IMR-90 (cell line): ENCODE results near the gene DHRSX. TPM values are rescaled to one million over a fixed set of nuclear protein-coding genes. Genes with fewer than 3 reads are reported as not detected.

ENCODE experiments used
- ATAC-seq: fragments of 200-7000 bp; cut with Tn5 transposase; 2 replicates; pipeline ENCODE4 v1.9.1; 2020; ENCODE audit warnings: low read depth, mild to moderate bottlenecking, moderate library complexity
- BruUV-seq: library from RNA; stranded (reverse); fragments of 400-500 nt; replicated peaks from 2 replicates; lab custom pipeline; 2021; lab: Mats Ljungman, UMichigan
- CTCF ChIA-PET: fragments of 300-600 bp; formaldehyde crosslinking; extraction: SDS; loops from one replicate; lab custom pipeline; 2021; ENCODE audit warnings: antibody characterized with exemption; lab: Yijun Ruan, JAX
- POLR2A ChIA-PET: fragments of 300-600 bp; sonication (Branson Sonifier 250); formaldehyde crosslinking; loops from one replicate; lab custom pipeline; 2022; ENCODE audit warnings: antibody characterized with exemption; ENCODE audit not compliant: unreplicated experiment; lab: Charles Lee
- DNase-seq: peaks from one replicate; pipeline ENCODE4 v3.0.0; 2013
- H2AFZ ChIP-seq: replicated peaks from 2 replicates; pipeline ENCODE3; 2013; ENCODE audit warnings: low read length, mild to moderate bottlenecking; ENCODE audit not compliant: poor library complexity
- H2AK5ac ChIP-seq: 2 replicates; pipeline ENCODE4 v1.6.1; 2013; ENCODE audit warnings: low read depth, low read length, inconsistent platforms
- H2AK9ac ChIP-seq: replicated peaks from 2 replicates; pipeline ENCODE3; 2013; ENCODE audit warnings: mild to moderate bottlenecking, low read depth, low read length, moderate library complexity; ENCODE audit not compliant: poor library complexity
- H2BK120ac ChIP-seq: 2 replicates; pipeline ENCODE4 v1.6.1; 2013; ENCODE audit warnings: low read depth, low read length, inconsistent platforms
- H2BK15ac ChIP-seq: 3 replicates; pipeline ENCODE4 v1.6.1; 2013; ENCODE audit warnings: low read depth, low read length, inconsistent platforms
- H2BK20ac ChIP-seq: 2 replicates; pipeline ENCODE4 v1.6.1; 2013; ENCODE audit warnings: low read depth, mild to moderate bottlenecking, inconsistent platforms, low read length, moderate library complexity
- H2BK5ac ChIP-seq: 2 replicates; pipeline ENCODE4 v1.6.1; 2013; ENCODE audit warnings: mild to moderate bottlenecking, low read depth, low read length, inconsistent platforms; ENCODE audit not compliant: poor library complexity, severe bottlenecking
- H3K14ac ChIP-seq: replicated peaks from 2 replicates; pipeline ENCODE4 v1.6.1; 2013; ENCODE audit warnings: low read depth, low read length, inconsistent platforms
- H3K18ac ChIP-seq: 2 replicates; pipeline ENCODE4 v1.6.1; 2013; ENCODE audit warnings: low read depth, low read length, control low read depth
- H3K23ac ChIP-seq: 2 replicates; pipeline ENCODE4 v1.6.1; 2013; ENCODE audit warnings: low read depth, low read length, inconsistent platforms
- H3K27ac ChIP-seq: 2 replicates; pipeline ENCODE4 v1.5.1; 2013; ENCODE audit warnings: mild to moderate bottlenecking, control low read depth, low read length; ENCODE audit not compliant: insufficient read depth
- H3K27me3 ChIP-seq: 2 replicates; pipeline ENCODE4 v1.6.1; 2013; ENCODE audit warnings: low read length; ENCODE audit not compliant: control insufficient read depth, insufficient read depth
- H3K36me3 ChIP-seq: 2 replicates; pipeline ENCODE4 v1.6.1; 2013; ENCODE audit warnings: low read length, mixed read lengths; ENCODE audit not compliant: control insufficient read depth, insufficient read depth
- H3K4ac ChIP-seq: 2 replicates; pipeline ENCODE4 v1.6.1; 2013; ENCODE audit warnings: low read depth, low read length, inconsistent platforms
- H3K4me1 ChIP-seq: 2 replicates; pipeline ENCODE4 v1.6.1; 2013; ENCODE audit warnings: low read length, mixed read lengths; ENCODE audit not compliant: control insufficient read depth, insufficient read depth
- H3K4me2 ChIP-seq: 2 replicates; pipeline ENCODE4 v1.6.1; 2013; ENCODE audit warnings: low read depth, mild to moderate bottlenecking, control low read depth, low read length, moderate library complexity
- H3K4me3 ChIP-seq: 2 replicates; pipeline ENCODE4 v1.5.1; 2013; ENCODE audit warnings: low read depth, mild to moderate bottlenecking, control low read depth, low read length, moderate library complexity; ENCODE audit not compliant: insufficient read depth
- H3K56ac ChIP-seq: 2 replicates; pipeline ENCODE4 v1.6.1; 2013; ENCODE audit warnings: low read length, inconsistent platforms; ENCODE audit not compliant: insufficient read depth; ENCODE audit errors: extremely low read depth
- H3K79me1 ChIP-seq, 2 experiments: 2 replicates each; pipeline ENCODE4 v1.6.1; 2013; ENCODE audit warnings: low read length in 2 of 2, inconsistent platforms in 1 of 2, low read depth in 1 of 2
- H3K9ac ChIP-seq: 2 replicates; pipeline ENCODE4 v1.6.1; 2013; ENCODE audit warnings: low read depth, low read length, control low read depth
- H3K9me1 ChIP-seq: 2 replicates; pipeline ENCODE4 v1.6.1; 2013; ENCODE audit warnings: low read length, inconsistent platforms; ENCODE audit not compliant: insufficient read depth
- H3K9me3 ChIP-seq: 2 replicates; pipeline ENCODE4 v1.6.1; 2013; ENCODE audit warnings: low read length; ENCODE audit not compliant: control insufficient read depth, insufficient read depth
- H4K20me1 ChIP-seq: 2 replicates; pipeline ENCODE4 v1.6.1; 2013; ENCODE audit warnings: low read length, inconsistent platforms; ENCODE audit not compliant: insufficient read depth
- H4K5ac ChIP-seq: 2 replicates; pipeline ENCODE4 v1.6.1; 2013; ENCODE audit warnings: mild to moderate bottlenecking, low read depth, low read length, control low read depth
- H4K8ac ChIP-seq, 2 experiments: 2 replicates each; pipeline ENCODE4 v1.6.1; 2013; ENCODE audit warnings: low read depth in 2 of 2, low read length in 2 of 2, control low read depth in 1 of 2, inconsistent platforms in 1 of 2
- H4K91ac ChIP-seq: 2 replicates; pipeline ENCODE4 v1.6.1; 2013; ENCODE audit warnings: low read depth, low read length, inconsistent platforms; ENCODE audit not compliant: insufficient read depth
- BHLHE40 ChIP-seq: fragments of 150-350 bp; IDR thresholded peaks from 2 replicates; pipeline ENCODE4 v1.6.1; 2016; ENCODE audit warnings: mild to moderate bottlenecking, low read depth, low read length
- CEBPB ChIP-seq: IDR thresholded peaks from 2 replicates; pipeline ENCODE4 v1.6.1; 2012; ENCODE audit warnings: low read depth, low read length, improper control_type of control experiment
- CHD1 ChIP-seq: IDR thresholded peaks from 2 replicates; pipeline ENCODE4 v1.6.1; 2012; ENCODE audit warnings: low read depth, low read length, improper control_type of control experiment
- FOS ChIP-seq: fragments of 150-350 bp; IDR thresholded peaks from 2 replicates; pipeline ENCODE4 v1.6.1; 2016; ENCODE audit warnings: low read depth, low read length
- MAFK ChIP-seq: IDR thresholded peaks from 2 replicates; pipeline ENCODE4 v1.6.1; 2012; ENCODE audit warnings: low read depth, low read length, improper control_type of control experiment
- MAZ ChIP-seq: IDR thresholded peaks from 2 replicates; pipeline ENCODE4 v1.6.1; 2012; ENCODE audit warnings: low read depth, mild to moderate bottlenecking, low read length, improper control_type of control experiment, moderate library complexity, borderline replicate concordance
- MXI1 ChIP-seq: IDR thresholded peaks from 2 replicates; pipeline ENCODE4 v1.6.1; 2012; ENCODE audit warnings: low read depth, mild to moderate bottlenecking, low read length, moderate library complexity, borderline replicate concordance
- NFE2L2 ChIP-seq: fragments of 150-350 bp; IDR thresholded peaks from 2 replicates; pipeline ENCODE4 v1.6.1; 2016; ENCODE audit warnings: low read depth, mild to moderate bottlenecking, low read length
- RAD21 ChIP-seq: IDR thresholded peaks from 2 replicates; pipeline ENCODE4 v1.6.1; 2012; ENCODE audit warnings: low read length, improper control_type of control experiment
- RCOR1 ChIP-seq: IDR thresholded peaks from 2 replicates; pipeline ENCODE4 v1.6.1; 2012; ENCODE audit warnings: mild to moderate bottlenecking, low read length, improper control_type of control experiment; ENCODE audit not compliant: insufficient replicate concordance
- RFX5 ChIP-seq: IDR thresholded peaks from 2 replicates; pipeline ENCODE4 v1.8.0; 2012; ENCODE audit warnings: low read depth, mild to moderate bottlenecking, low read length, moderate library complexity
- SMC3 ChIP-seq: fragments of 150-350 bp; IDR thresholded peaks from 2 replicates; pipeline ENCODE4 v1.6.1; 2016; ENCODE audit warnings: low read depth, mild to moderate bottlenecking, antibody characterized with exemption, low read length, moderate library complexity
- WGBS, 2 experiments: methylation state at CpG; one replicate each; pipeline versions ENCODE4 v1.1.5 to v1.1.7; 2013; ENCODE audit warnings: missing lambda C conversion rate in 2 of 2; ENCODE audit not compliant: insufficient read length in 1 of 2; ENCODE audit errors: extremely low coverage in 2 of 2; 5-methylcytosine and 5-hydroxymethylcytosine counted together
- dilution Hi-C: fragments of 300-500 bp; cut with HindIII; formaldehyde crosslinking; loops from one replicate; pipeline ENCODE4 v1.14.3; 2018; ENCODE audit warnings: low sequenced_read_pairs; ENCODE audit not compliant: unreplicated experiment
- in situ Hi-C: fragments of 300-500 bp; cut with MboI; formaldehyde crosslinking; loops from 3 replicates; pipeline ENCODE4 v1.14.3; 2019; ENCODE audit warnings: low sequenced_read_pairs, inconsistent platforms, mixed read lengths
- intact Hi-C: fragments of 100-400 bp; cut with micrococcal nuclease; formaldehyde crosslinking; loops from 2 replicates; pipeline ENCODE4 v1.10.0; 2022
- polyA plus RNA-seq, 3 experiments: library from polyadenylated mRNA; depleted of rRNA; stranded (reverse); fragments of >200 nt; gene quantifications; 2 replicates each; pipeline ENCODE4 v1.2.3, GENCODE V29; 2012; ENCODE audit warnings: low replicate concordance in 1 of 3
- total RNA-seq: library from RNA; depleted of rRNA; stranded (reverse); fragments of >200 nt; gene quantifications from 2 replicates; pipeline ENCODE4 v1.2.3, GENCODE V29; 2012
- TF ChIP-seq, protein P1 (sequence below): conservative IDR thresholded peaks from 2 replicates; pipeline ENCODE4 v1.5.1; 2012; ENCODE audit warnings: mild to moderate bottlenecking, low read depth, low read length, improper control_type of control experiment
- TF ChIP-seq, protein P2 (sequence below): fragments of 150-350 bp; IDR thresholded peaks from 2 replicates; pipeline ENCODE4 v1.6.1; 2016; ENCODE audit warnings: low read depth, mild to moderate bottlenecking, low read length, moderate library complexity, borderline replicate concordance
- TF ChIP-seq, protein P3 (sequence below): fragments of 150-350 bp; IDR thresholded peaks from 2 replicates; pipeline ENCODE4 v1.6.1; 2017; ENCODE audit warnings: mild to moderate bottlenecking, antibody characterized with exemption, low read length, low read depth

DHRSX gene
- total and polyA plus RNA-seq, 2 of the 4 experiments (the other 2 are of a cell fraction) = 26.2 to 38.0 TPM

DNA sequence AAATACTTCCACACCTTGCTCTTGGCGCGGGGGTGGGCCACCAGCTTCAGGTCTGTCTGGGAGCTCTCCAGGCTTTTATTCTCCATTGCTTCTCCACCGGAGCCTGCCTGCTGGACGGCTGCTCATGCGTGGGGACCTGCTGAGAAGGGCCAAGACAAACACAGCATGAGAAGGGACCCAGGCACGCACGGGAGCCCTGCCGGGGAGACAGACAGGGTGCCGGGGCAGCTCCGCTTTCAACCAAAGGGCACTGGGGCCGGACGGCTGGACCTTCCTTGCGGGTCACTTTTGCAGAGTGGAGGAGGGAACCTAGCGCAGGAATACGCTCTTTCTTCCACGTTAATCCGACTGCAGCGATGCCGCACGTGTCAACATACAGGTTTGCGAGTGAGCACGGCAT, 10.1 kb downstream of the DHRSX start:
- Histone ChIP-seq H2BK5ac (no peak overlapping the region), H3K23ac (no peak overlapping the region), H2BK20ac (no peak overlapping the region), H3K18ac (no peak overlapping the region), H3K27me3 (no peaks in the 10 kb centered on the region), H3K4ac (no peak overlapping the region), H3K4me1 (peaks cover 2% of the 10 kb centered on the region; the same call in 1 of the 2 replicates), H3K4me3 (no peak overlapping the region), H4K8ac (no peak overlapping the region), H4K20me1 (peaks cover 17% of the 10 kb centered on the region), H2AK5ac (no peak overlapping the region), H3K9me3 (no peaks in the 10 kb centered on the region), H3K56ac (no peak overlapping the region), H3K79me1 (peaks cover 12 to 57% of the 10 kb centered on the region in 2 experiments), H3K27ac (no peak overlapping the region), H2BK15ac (no peak overlapping the region), H3K4me2 (no peak overlapping the region), H3K14ac (no peak overlapping the region), H2BK120ac (no peak overlapping the region), H4K91ac (no peak overlapping the region), H3K9me1 (peaks cover 3% of the 10 kb centered on the region; the same call in 1 of the 2 replicates), H3K36me3 (peaks cover 54% of the 10 kb centered on the region), H3K9ac (no peak overlapping the region), H4K5ac (no peak overlapping the region), H2AFZ (no peak overlapping the region), H2AK9ac (no peak overlapping the region)
- ChIA-PET POLR2A (no interaction called here), CTCF (no interaction called here)
- TF ChIP-seq, protein P1, sequence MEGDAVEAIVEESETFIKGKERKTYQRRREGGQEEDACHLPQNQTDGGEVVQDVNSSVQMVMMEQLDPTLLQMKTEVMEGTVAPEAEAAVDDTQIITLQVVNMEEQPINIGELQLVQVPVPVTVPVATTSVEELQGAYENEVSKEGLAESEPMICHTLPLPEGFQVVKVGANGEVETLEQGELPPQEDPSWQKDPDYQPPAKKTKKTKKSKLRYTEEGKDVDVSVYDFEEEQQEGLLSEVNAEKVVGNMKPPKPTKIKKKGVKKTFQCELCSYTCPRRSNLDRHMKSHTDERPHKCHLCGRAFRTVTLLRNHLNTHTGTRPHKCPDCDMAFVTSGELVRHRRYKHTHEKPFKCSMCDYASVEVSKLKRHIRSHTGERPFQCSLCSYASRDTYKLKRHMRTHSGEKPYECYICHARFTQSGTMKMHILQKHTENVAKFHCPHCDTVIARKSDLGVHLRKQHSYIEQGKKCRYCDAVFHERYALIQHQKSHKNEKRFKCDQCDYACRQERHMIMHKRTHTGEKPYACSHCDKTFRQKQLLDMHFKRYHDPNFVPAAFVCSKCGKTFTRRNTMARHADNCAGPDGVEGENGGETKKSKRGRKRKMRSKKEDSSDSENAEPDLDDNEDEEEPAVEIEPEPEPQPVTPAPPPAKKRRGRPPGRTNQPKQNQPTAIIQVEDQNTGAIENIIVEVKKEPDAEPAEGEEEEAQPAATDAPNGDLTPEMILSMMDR = no peak
- TF ChIP-seq, protein P2, sequence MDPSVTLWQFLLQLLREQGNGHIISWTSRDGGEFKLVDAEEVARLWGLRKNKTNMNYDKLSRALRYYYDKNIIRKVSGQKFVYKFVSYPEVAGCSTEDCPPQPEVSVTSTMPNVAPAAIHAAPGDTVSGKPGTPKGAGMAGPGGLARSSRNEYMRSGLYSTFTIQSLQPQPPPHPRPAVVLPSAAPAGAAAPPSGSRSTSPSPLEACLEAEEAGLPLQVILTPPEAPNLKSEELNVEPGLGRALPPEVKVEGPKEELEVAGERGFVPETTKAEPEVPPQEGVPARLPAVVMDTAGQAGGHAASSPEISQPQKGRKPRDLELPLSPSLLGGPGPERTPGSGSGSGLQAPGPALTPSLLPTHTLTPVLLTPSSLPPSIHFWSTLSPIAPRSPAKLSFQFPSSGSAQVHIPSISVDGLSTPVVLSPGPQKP = no peak
- TF ChIP-seq, protein P3, sequence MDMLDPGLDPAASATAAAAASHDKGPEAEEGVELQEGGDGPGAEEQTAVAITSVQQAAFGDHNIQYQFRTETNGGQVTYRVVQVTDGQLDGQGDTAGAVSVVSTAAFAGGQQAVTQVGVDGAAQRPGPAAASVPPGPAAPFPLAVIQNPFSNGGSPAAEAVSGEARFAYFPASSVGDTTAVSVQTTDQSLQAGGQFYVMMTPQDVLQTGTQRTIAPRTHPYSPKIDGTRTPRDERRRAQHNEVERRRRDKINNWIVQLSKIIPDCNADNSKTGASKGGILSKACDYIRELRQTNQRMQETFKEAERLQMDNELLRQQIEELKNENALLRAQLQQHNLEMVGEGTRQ = no peak
- TF ChIP-seq MAFK (no peak), MAZ (no peak), FOS (no peak), BHLHE40 (no peak), SMC3 (no peak), CEBPB (no peak), NFE2L2 (no peak), MXI1 (no peak), RCOR1 (no peak), RAD21 (no peak), CHD1 (no peak), RFX5 (no peak)
- no TSS peak for BruUV-seq
- WGBS, 2 experiments = 90% methylated on average over 12 of the region's 22 CpGs; no CpG with 5 or more reads in 1 of the 2 experiments
- in situ Hi-C loops (no loop called here), dilution Hi-C loops (no loop called here), intact Hi-C loops (loop anchor here (10.0 kb wide), 1 partner anchor 836 kb away; no protein-coding TSS in a partner anchor)
- no peak for ATAC-seq
- no peak for DNase-seq
